ENCODE results near the gene CASQ2. TPM values are rescaled to one million over a fixed set of nuclear protein-coding genes. Genes with fewer than 3 reads are reported as not detected.

The CASQ2 gene
- total RNA-seq, 1 experiment from 2014 or later, result not detected

DNA sequence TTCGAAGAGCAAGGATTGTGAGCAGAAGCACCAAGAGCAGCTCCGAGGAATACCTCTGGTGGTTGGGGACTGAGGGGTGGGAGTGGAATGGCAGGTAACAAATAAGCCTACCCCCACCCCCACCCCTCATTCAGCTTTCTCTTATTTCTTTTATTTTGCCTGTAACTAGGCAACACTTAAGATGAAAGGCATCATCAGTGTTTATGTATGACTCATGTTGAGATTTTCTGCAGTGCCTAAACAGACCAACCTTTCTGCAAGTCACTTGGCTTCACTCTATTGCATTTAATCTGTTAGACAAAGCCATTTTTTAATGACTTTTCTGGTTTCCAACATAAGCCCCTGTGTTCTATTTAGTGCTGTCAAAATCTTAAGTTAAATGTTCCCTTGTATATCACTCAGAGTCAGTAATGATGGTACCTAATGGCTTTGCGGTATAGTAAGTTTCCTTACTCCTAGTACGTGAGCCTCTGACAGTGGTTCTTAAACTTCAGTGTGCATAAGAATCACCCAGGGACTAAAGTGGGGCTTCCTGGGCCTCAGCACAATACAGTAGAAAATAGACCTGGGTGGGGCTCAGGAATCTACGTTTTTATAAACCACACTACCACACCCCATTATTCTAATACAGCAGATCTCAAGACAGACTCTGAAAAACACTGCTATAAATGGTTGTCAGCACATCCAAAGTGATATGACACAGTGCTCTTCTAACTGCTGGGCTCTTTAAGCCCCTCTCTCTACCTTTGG, 19.9 kb downstream of the CASQ2 start:
- H3K36me3 ChIP-seq (ENCODE audit: control insufficient read depth in 1 of 2, insufficient read depth in 2 of 2, low read length in 2 of 2), result no peaks in the 10 kb centered on the region
- no peak overlapping the region for H2AFZ ChIP-seq (ENCODE audit: low read depth, low read length, poor library complexity, severe bottlenecking)
- no peaks in the 10 kb centered on the region for H3K9me2 ChIP-seq (ENCODE audit: insufficient read depth)
- H3K4me2 ChIP-seq (ENCODE audit: low read length), result no peak overlapping the region
- H3K4me1 ChIP-seq (ENCODE audit: control insufficient read depth in 1 of 2, insufficient read depth in 2 of 2, low read length in 2 of 2), result peaks cover 7 to 9% of the 10 kb centered on the region in 2 experiments; a peak in 2 of 4 replicates
- ChIA-PET POLR2A (no interaction called here), RAD21 (ENCODE audit: low non-redundant PET in 1 of 2, low total read pairs in 2 of 2, uncharacterized antibody in 2 of 2, unreplicated experiment in 2 of 2) (no interaction called here), CTCF (no interaction called here)
- no peak overlapping the region for H3K9ac ChIP-seq (ENCODE audit: low read length)
- H3K79me2 ChIP-seq (ENCODE audit: insufficient read depth, low read length), result no peaks in the 10 kb centered on the region
- no peak overlapping the region for H3K27ac ChIP-seq (ENCODE audit: low read depth, low read length)
- H3K27me3 ChIP-seq (ENCODE audit: insufficient read depth, low read length), result no peaks in the 10 kb centered on the region
- no peak for TF ChIP-seq RAD21 (IDR thresholded peaks at IDR 0.05; ENCODE audit: low read depth)
- no peak for TF ChIP-seq ZFX (IDR thresholded peaks at IDR 0.05)
- no peak for TF ChIP-seq CBX3 (IDR thresholded peaks at IDR 0.05; ENCODE audit: low read depth)
- no peak for TF ChIP-seq CEBPB (IDR thresholded peaks at IDR 0.05; ENCODE audit: low read depth)
- no peak for TF ChIP-seq TCF7L2 (IDR thresholded peaks at IDR 0.05; ENCODE audit: borderline replicate concordance, extremely low read depth, insufficient read depth, insufficient read length)
- TF ChIP-seq REST (IDR thresholded peaks at IDR 0.05; ENCODE audit: low read depth), result no peak
- no peak for TF ChIP-seq MAX (IDR thresholded peaks at IDR 0.05)
- TF ChIP-seq POLR2AphosphoS5 (IDR thresholded peaks at IDR 0.05; ENCODE audit: low read depth, low read length), result no peak
- TF ChIP-seq JUND (IDR thresholded peaks at IDR 0.05), result no peak
- TF ChIP-seq FOSL1 (IDR thresholded peaks at IDR 0.05; ENCODE audit: low read depth), result no peak
- TF ChIP-seq ZBTB33 (IDR thresholded peaks at IDR 0.05; ENCODE audit: extremely low read depth, insufficient replicate concordance, low read length), result no peak
- TF ChIP-seq SIN3A (IDR thresholded peaks at IDR 0.05; ENCODE audit: low read depth), result no peak
- TF ChIP-seq, protein P1, sequence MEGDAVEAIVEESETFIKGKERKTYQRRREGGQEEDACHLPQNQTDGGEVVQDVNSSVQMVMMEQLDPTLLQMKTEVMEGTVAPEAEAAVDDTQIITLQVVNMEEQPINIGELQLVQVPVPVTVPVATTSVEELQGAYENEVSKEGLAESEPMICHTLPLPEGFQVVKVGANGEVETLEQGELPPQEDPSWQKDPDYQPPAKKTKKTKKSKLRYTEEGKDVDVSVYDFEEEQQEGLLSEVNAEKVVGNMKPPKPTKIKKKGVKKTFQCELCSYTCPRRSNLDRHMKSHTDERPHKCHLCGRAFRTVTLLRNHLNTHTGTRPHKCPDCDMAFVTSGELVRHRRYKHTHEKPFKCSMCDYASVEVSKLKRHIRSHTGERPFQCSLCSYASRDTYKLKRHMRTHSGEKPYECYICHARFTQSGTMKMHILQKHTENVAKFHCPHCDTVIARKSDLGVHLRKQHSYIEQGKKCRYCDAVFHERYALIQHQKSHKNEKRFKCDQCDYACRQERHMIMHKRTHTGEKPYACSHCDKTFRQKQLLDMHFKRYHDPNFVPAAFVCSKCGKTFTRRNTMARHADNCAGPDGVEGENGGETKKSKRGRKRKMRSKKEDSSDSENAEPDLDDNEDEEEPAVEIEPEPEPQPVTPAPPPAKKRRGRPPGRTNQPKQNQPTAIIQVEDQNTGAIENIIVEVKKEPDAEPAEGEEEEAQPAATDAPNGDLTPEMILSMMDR (IDR thresholded peaks at IDR 0.05 in 2 of 3, conservative IDR thresholded peaks at IDR 0.05 in 1 of 3; ENCODE audit: borderline replicate concordance in 1 of 3, insufficient read depth in 1 of 3, low read depth in 2 of 3, low read length in 2 of 3), result no peak
- TF ChIP-seq SRF (IDR thresholded peaks at IDR 0.05; ENCODE audit: low read depth), result no peak
- no peak for TF ChIP-seq YY1 (IDR thresholded peaks at IDR 0.05; ENCODE audit: extremely low read depth, insufficient replicate concordance, low read depth, low read length)
- DNase-seq (ENCODE audit: low read depth, low spot score), result peak; percentile 4
- intact Hi-C loops (cut with micrococcal nuclease), result no loop called here
- H3K4me3 ChIP-seq (replicated peaks in 1 of 2; ENCODE audit: low read depth in 1 of 2, low read length in 2 of 2), result no peak overlapping the region
- no peaks in the 10 kb centered on the region for H3K9me3 ChIP-seq (ENCODE audit: control insufficient read depth in 1 of 2, insufficient read depth in 1 of 2, low read depth in 1 of 2, low read length in 2 of 2)
- ATAC-seq, result no peak
- no peaks in the 10 kb centered on the region for H4K20me1 ChIP-seq (ENCODE audit: insufficient read depth)
- no TSS peak for BruUV-seq (replicated peaks)
